ENCODE measurements around the gene THEM5. TPM values are rescaled to one million over a fixed set of nuclear protein-coding genes. Genes with fewer than 3 reads are reported as not detected.
A peak's percentile ranks its signal among the peaks of the same experiment; 100 is the strongest.

The THEM5 gene
- total RNA-seq, 2 donors from 2014 or later, result not detected

GRCh38 chr1:151846686-151847237 is 6.8 kb downstream of the THEM5 start:
- peak; percentile 50 for DNase-seq
- no peak for TF ChIP-seq CTCF (conservative IDR thresholded peaks at IDR 0.05)
- peak overlapping the region; percentile 10 for H3K27ac Mint-ChIP-seq
- H3K9me3 ChIP-seq (ENCODE audit: control insufficient read depth, low read length), result no peaks in the 10 kb centered on the region
- H3K27me3 ChIP-seq (ENCODE audit: control insufficient read depth, insufficient read depth, low read length, poor library complexity, severe bottlenecking), result no peaks in the 10 kb centered on the region
- no peaks in the 10 kb centered on the region for H3K9me3 Mint-ChIP-seq
- no peak overlapping the region for H3K27ac ChIP-seq (ENCODE audit: low read depth, low read length)
- peaks cover 4% of the 10 kb centered on the region for H3K4me1 ChIP-seq (ENCODE audit: control insufficient read depth, insufficient read depth, low read length)
- H3K27me3 Mint-ChIP-seq (ENCODE audit: insufficient read depth), result peaks cover 16% of the 10 kb centered on the region
- no peaks in the 10 kb centered on the region for H3K36me3 Mint-ChIP-seq (ENCODE audit: low read depth)
- H3K9ac ChIP-seq (ENCODE audit: extremely low read depth, low read length, poor library complexity, severe bottlenecking), result no peak overlapping the region
- no peak overlapping the region for H3K4me3 ChIP-seq (ENCODE audit: low read length)
- no peak overlapping the region for H3K4me3 Mint-ChIP-seq
- WGBS, 2 experiments (ENCODE audit: insufficient coverage in 1 of 2, insufficient read length in 1 of 2), result 76 to 85% methylated on average over 4 to 8 of the region's 8 CpGs
- no peaks in the 10 kb centered on the region for H3K36me3 ChIP-seq (ENCODE audit: control insufficient read depth, insufficient read depth, low read length)
- H3K4me1 Mint-ChIP-seq, result peaks cover 9% of the 10 kb centered on the region

GRCh38 chr1:151846062-151846568 is 7.4 kb downstream of the THEM5 start:
- H3K4me1 Mint-ChIP-seq, result peaks cover 9% of the 10 kb centered on the region
- Histone ChIP-seq H3K27me3 (ENCODE audit: control insufficient read depth, insufficient read depth, low read length, poor library complexity, severe bottlenecking) (peaks cover 2% of the 10 kb centered on the region), H3K9ac (ENCODE audit: extremely low read depth, low read length, poor library complexity, severe bottlenecking) (no peak overlapping the region), H3K27ac (ENCODE audit: low read depth, low read length) (no peak overlapping the region), H3K9me3 (ENCODE audit: control insufficient read depth, low read length) (no peaks in the 10 kb centered on the region), H3K4me3 (ENCODE audit: low read length) (no peak overlapping the region), H3K36me3 (ENCODE audit: control insufficient read depth, insufficient read depth, low read length) (no peaks in the 10 kb centered on the region), H3K4me1 (ENCODE audit: control insufficient read depth, insufficient read depth, low read length) (peaks cover 4% of the 10 kb centered on the region)
- no peaks in the 10 kb centered on the region for H3K9me3 Mint-ChIP-seq
- 56 to 66% methylated on average over 5 to 6 of the region's 6 CpGs for WGBS, 2 experiments (ENCODE audit: insufficient coverage in 1 of 2, insufficient read length in 1 of 2)
- peaks cover 15% of the 10 kb centered on the region for H3K27me3 Mint-ChIP-seq (ENCODE audit: insufficient read depth)
- DNase-seq, result peak; percentile 84
- no peak overlapping the region for H3K4me3 Mint-ChIP-seq
- peak overlapping the region; percentile 10 for H3K27ac Mint-ChIP-seq
- no peaks in the 10 kb centered on the region for H3K36me3 Mint-ChIP-seq (ENCODE audit: low read depth)
- TF ChIP-seq CTCF (conservative IDR thresholded peaks at IDR 0.05), result peak; percentile 35

- Mint-ChIP-seq H3K27ac (no peak overlapping the region), H3K36me3 (ENCODE audit: low read depth) (no peaks in the 10 kb centered on the region), H3K4me3 (no peak overlapping the region), H3K27me3 (ENCODE audit: insufficient read depth) (peaks cover 20% of the 10 kb centered on the region), H3K9me3 (no peaks in the 10 kb centered on the region), H3K4me1 (peaks cover 14% of the 10 kb centered on the region)
- WGBS, 2 experiments (ENCODE audit: insufficient coverage in 1 of 2, insufficient read length in 1 of 2), result 95 to 100% methylated on average over 2 of the region's 2 CpGs
- Histone ChIP-seq H3K4me1 (ENCODE audit: control insufficient read depth, insufficient read depth, low read length) (peaks cover 4% of the 10 kb centered on the region), H3K27me3 (ENCODE audit: control insufficient read depth, insufficient read depth, low read length, poor library complexity, severe bottlenecking) (peaks cover 29% of the 10 kb centered on the region), H3K36me3 (ENCODE audit: control insufficient read depth, insufficient read depth, low read length) (no peaks in the 10 kb centered on the region), H3K9ac (ENCODE audit: extremely low read depth, low read length, poor library complexity, severe bottlenecking) (no peak overlapping the region), H3K9me3 (ENCODE audit: control insufficient read depth, low read length) (no peaks in the 10 kb centered on the region), H3K27ac (ENCODE audit: low read depth, low read length) (no peak overlapping the region), H3K4me3 (ENCODE audit: low read length) (no peak overlapping the region)
- TF ChIP-seq CTCF (conservative IDR thresholded peaks at IDR 0.05), result no peak
- no peak for DNase-seq
Measured at GRCh38 chr1:151843398-151843797, 10.1 kb downstream of the THEM5 start.

Data from endodermal cell (in vitro differentiated cells).